ENCODE data around the gene TMIGD1. TPM values are rescaled to one million over a fixed set of nuclear protein-coding genes. Genes with fewer than 3 reads are reported as not detected.
A peak's percentile ranks its signal among the peaks of the same experiment; 100 is the strongest.
"Not testable (repeated sequence)": the region's sequence is repeated elsewhere in the genome, so short reads cannot be mapped to it uniquely, and the experiment has no call there.

The TMIGD1 gene
- polyA plus RNA-seq, 1 donor, result 43.9 TPM

DNA sequence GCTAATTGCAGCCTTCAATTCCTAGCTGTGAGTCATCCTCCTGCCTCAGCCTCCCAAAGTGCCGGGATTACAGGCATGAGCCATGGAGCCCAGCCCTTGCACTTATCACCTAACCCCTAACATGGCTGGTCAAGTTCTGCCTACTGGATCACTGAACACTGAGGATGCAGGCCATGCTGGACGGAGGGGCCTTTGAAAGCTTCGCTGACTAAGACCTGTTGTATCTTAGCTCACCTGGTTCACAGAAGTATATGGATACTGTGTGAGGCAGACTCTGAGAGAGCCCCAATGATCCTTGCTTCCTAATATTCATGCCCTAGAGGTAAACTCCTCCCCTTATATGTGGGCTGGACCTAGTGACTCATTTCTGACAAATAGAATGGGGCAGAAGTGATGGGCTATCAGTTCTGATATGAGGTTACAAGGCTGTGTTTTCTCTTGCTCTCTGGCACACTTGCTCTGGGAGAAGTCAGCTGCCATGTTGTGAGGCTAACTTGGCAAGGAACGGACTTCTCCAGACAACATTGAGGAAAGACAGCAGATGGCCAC is 11.7 kb upstream of the TMIGD1 start:
- H3K27ac ChIP-seq (ENCODE audit: low read length), result peak overlapping the region; percentile 95
- no peaks in the 10 kb centered on the region for H3K36me3 ChIP-seq (ENCODE audit: control insufficient read depth, insufficient read depth, low read length)
- no peaks in the 10 kb centered on the region for H3K27me3 ChIP-seq (ENCODE audit: control insufficient read depth, insufficient read depth, low read length)
- WGBS (ENCODE audit: insufficient coverage, low lambda C conversion rate), result no CpG with 5 or more reads among the region's 4 CpGs
- H3K4me3 ChIP-seq (ENCODE audit: low read length), result no peak overlapping the region
- H3K4me1 ChIP-seq (ENCODE audit: control insufficient read depth, insufficient read depth, low read length), result peaks cover 40% of the 10 kb centered on the region
- no peaks in the 10 kb centered on the region for H3K9me3 ChIP-seq (ENCODE audit: control insufficient read depth, low read depth, low read length)
- peak in 1 of 2 donors; percentile 24 for DNase-seq

- Histone ChIP-seq H3K36me3 (ENCODE audit: control insufficient read depth, insufficient read depth, low read length) (no peaks in the 10 kb centered on the region), H3K9me3 (ENCODE audit: control insufficient read depth, low read depth, low read length) (no peaks in the 10 kb centered on the region), H3K4me3 (ENCODE audit: low read length) (no peak overlapping the region), H3K27me3 (ENCODE audit: control insufficient read depth, insufficient read depth, low read length) (no peaks in the 10 kb centered on the region), H3K27ac (ENCODE audit: low read length) (peak overlapping the region; percentile 95), H3K4me1 (ENCODE audit: control insufficient read depth, insufficient read depth, low read length) (peaks cover 43% of the 10 kb centered on the region)
- no CpG with 5 or more reads among the region's 2 CpGs for WGBS (ENCODE audit: insufficient coverage, low lambda C conversion rate)
- no peak for DNase-seq
Measured at GRCh38 chr17:30345089-30345433, 11.2 kb upstream of the TMIGD1 start.

DNA sequence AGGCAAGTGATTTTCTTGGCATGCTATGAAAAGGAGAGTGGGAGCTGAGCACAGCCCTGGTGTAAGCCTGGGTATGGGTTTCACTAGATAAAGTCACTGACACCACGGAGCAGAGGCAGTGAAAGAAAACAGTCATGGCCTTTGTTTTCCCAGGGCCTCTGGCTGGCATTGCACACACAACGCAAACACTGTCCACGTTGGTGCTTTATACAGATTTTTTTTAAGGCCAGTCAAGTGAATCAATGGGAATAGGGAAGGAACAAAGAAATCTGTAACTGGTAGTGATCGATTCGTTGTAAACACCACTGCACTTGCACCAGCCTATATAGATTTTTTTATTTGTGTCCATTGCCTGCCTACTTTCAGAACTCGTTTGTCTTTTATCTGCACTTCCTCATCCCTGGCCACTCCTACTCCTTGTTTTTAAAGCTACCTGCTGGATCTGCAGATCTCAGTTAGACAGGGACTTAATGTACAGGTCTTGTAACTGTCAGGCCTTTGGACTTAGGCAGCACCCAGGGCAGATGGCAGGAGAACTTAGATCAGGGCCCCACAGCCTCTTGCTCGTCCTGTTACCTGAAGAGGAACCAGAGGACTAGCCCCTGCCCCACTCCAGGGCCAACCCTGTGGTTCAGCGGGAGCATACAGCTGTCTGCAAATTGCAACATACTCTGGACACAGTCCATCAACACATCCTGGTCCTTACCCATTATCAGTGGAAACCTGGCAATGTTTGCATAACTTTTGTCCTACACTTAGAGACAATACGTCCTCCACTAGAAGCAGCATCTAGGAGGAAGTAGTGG is 10.6 kb upstream of the TMIGD1 start:
- no peaks in the 10 kb centered on the region for H3K9me3 ChIP-seq (ENCODE audit: control insufficient read depth, low read depth, low read length)
- H3K4me1 ChIP-seq (ENCODE audit: control insufficient read depth, insufficient read depth, low read length), result peaks cover 45% of the 10 kb centered on the region
- H3K36me3 ChIP-seq (ENCODE audit: control insufficient read depth, insufficient read depth, low read length), result no peaks in the 10 kb centered on the region
- 15% methylated on average over 4 of the region's 9 CpGs for WGBS (ENCODE audit: insufficient coverage, low lambda C conversion rate)
- peak overlapping the region; percentile 6 for H3K4me3 ChIP-seq (ENCODE audit: low read length)
- no peaks in the 10 kb centered on the region for H3K27me3 ChIP-seq (ENCODE audit: control insufficient read depth, insufficient read depth, low read length)
- peak overlapping the region; percentile 95 for H3K27ac ChIP-seq (ENCODE audit: low read length)
- peak; percentile 96 to 99 for DNase-seq

- Histone ChIP-seq H3K9me3 (ENCODE audit: control insufficient read depth, low read depth, low read length) (no peaks in the 10 kb centered on the region), H3K27ac (ENCODE audit: low read length) (peak overlapping the region; percentile 95), H3K4me1 (ENCODE audit: control insufficient read depth, insufficient read depth, low read length) (peaks cover 45% of the 10 kb centered on the region), H3K36me3 (ENCODE audit: control insufficient read depth, insufficient read depth, low read length) (no peaks in the 10 kb centered on the region), H3K27me3 (ENCODE audit: control insufficient read depth, insufficient read depth, low read length) (no peaks in the 10 kb centered on the region), H3K4me3 (ENCODE audit: low read length) (peak overlapping the region; percentile 6)
- no peak for DNase-seq
- no CpG with 5 or more reads among the region's 4 CpGs for WGBS (ENCODE audit: insufficient coverage, low lambda C conversion rate)
Measured at GRCh38 chr17:30343796-30344195, 9.9 kb upstream of the TMIGD1 start.

GRCh38 chr17:30343244-30343643 is 9.4 kb upstream of the TMIGD1 start:
- H3K4me3 ChIP-seq (ENCODE audit: low read length); H3K36me3 ChIP-seq (ENCODE audit: control insufficient read depth, insufficient read depth, low read length); H3K27me3 ChIP-seq (ENCODE audit: control insufficient read depth, insufficient read depth, low read length); H3K9me3 ChIP-seq (ENCODE audit: control insufficient read depth, low read depth, low read length); DNase-seq: not testable (repeated sequence)
- Histone ChIP-seq H3K27ac (ENCODE audit: low read length) (peak overlapping the region; percentile 95), H3K4me1 (ENCODE audit: control insufficient read depth, insufficient read depth, low read length) (peaks cover 45% of the 10 kb centered on the region)
- no CpG with 5 or more reads among the region's 3 CpGs for whole genome bisulfite sequencing (ENCODE audit: insufficient coverage, low lambda C conversion rate)

GRCh38 chr17:30341703-30342249 is 7.9 kb upstream of the TMIGD1 start:
- no CpG with 5 or more reads among the region's 5 CpGs for WGBS (ENCODE audit: insufficient coverage, low lambda C conversion rate)
- Histone ChIP-seq H3K27me3 (ENCODE audit: control insufficient read depth, insufficient read depth, low read length) (no peaks in the 10 kb centered on the region), H3K4me1 (ENCODE audit: control insufficient read depth, insufficient read depth, low read length) (peaks cover 49% of the 10 kb centered on the region), H3K4me3 (ENCODE audit: low read length) (no peak overlapping the region), H3K36me3 (ENCODE audit: control insufficient read depth, insufficient read depth, low read length) (no peaks in the 10 kb centered on the region), H3K9me3 (ENCODE audit: control insufficient read depth, low read depth, low read length) (no peaks in the 10 kb centered on the region), H3K27ac (ENCODE audit: low read length) (no peak overlapping the region)
- DNase-seq, result no peak

GRCh38 chr17:30340801-30341356 is 7.0 kb upstream of the TMIGD1 start:
- Histone ChIP-seq H3K4me3 (ENCODE audit: low read length) (no peak overlapping the region), H3K9me3 (ENCODE audit: control insufficient read depth, low read depth, low read length) (no peaks in the 10 kb centered on the region), H3K4me1 (ENCODE audit: control insufficient read depth, insufficient read depth, low read length) (peaks cover 44% of the 10 kb centered on the region), H3K27ac (ENCODE audit: low read length) (no peak overlapping the region), H3K27me3 (ENCODE audit: control insufficient read depth, insufficient read depth, low read length) (no peaks in the 10 kb centered on the region), H3K36me3 (ENCODE audit: control insufficient read depth, insufficient read depth, low read length) (no peaks in the 10 kb centered on the region)
- WGBS (ENCODE audit: insufficient coverage, low lambda C conversion rate), result 85% methylated on average over 4 of the region's 6 CpGs
- DNase-seq, result no peak

GRCh38 chr17:30339086-30339485 is 5.2 kb upstream of the TMIGD1 start:
- DNase-seq, result no peak
- Histone ChIP-seq H3K9me3 (ENCODE audit: control insufficient read depth, low read depth, low read length) (no peaks in the 10 kb centered on the region), H3K4me1 (ENCODE audit: control insufficient read depth, insufficient read depth, low read length) (peaks cover 44% of the 10 kb centered on the region), H3K27ac (ENCODE audit: low read length) (no peak overlapping the region), H3K4me3 (ENCODE audit: low read length) (no peak overlapping the region), H3K27me3 (ENCODE audit: control insufficient read depth, insufficient read depth, low read length) (no peaks in the 10 kb centered on the region), H3K36me3 (ENCODE audit: control insufficient read depth, insufficient read depth, low read length) (no peaks in the 10 kb centered on the region)
- no CpG with 5 or more reads among the region's 2 CpGs for WGBS (ENCODE audit: insufficient coverage, low lambda C conversion rate)

DNA sequence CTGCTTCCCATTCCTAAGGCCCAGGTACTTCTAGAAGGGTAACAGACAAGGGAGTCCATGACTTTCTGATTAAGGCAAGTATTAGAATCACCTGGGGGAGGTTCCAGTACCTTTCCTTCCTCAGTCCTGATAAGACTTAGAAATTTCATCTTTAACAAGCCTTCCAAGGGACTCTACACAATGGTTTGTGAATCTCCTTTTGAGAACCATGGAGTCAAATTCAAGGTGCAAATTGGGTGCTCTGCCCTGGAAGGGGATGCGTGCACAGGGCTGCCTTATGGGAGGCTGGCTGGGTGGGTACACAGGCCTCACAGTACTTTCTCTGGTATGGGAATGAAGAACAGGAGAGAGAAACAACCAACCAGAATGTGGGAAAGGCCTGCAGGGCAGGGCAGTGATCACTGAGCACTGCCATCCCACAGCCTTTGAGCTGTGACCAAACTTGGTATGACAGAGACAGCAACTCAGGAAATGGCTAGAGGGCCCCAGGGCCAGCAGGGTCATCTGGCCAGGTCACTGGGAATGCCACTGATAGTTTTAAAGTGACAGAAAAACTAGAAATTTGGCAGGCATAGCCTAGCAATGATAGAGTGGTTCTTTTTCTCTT is 3.6 kb upstream of the TMIGD1 start:
- Histone ChIP-seq H3K36me3 (ENCODE audit: control insufficient read depth, insufficient read depth, low read length) (no peaks in the 10 kb centered on the region), H3K27ac (ENCODE audit: low read length) (peak overlapping the region; percentile 90), H3K27me3 (ENCODE audit: control insufficient read depth, insufficient read depth, low read length) (no peaks in the 10 kb centered on the region), H3K4me3 (ENCODE audit: low read length) (no peak overlapping the region), H3K4me1 (ENCODE audit: control insufficient read depth, insufficient read depth, low read length) (peaks cover 39% of the 10 kb centered on the region), H3K9me3 (ENCODE audit: control insufficient read depth, low read depth, low read length) (no peaks in the 10 kb centered on the region)
- no CpG with 5 or more reads among the region's 1 CpG for WGBS (ENCODE audit: insufficient coverage, low lambda C conversion rate)
- peak in 1 of 2 donors; percentile 44 for DNase-seq

DNA sequence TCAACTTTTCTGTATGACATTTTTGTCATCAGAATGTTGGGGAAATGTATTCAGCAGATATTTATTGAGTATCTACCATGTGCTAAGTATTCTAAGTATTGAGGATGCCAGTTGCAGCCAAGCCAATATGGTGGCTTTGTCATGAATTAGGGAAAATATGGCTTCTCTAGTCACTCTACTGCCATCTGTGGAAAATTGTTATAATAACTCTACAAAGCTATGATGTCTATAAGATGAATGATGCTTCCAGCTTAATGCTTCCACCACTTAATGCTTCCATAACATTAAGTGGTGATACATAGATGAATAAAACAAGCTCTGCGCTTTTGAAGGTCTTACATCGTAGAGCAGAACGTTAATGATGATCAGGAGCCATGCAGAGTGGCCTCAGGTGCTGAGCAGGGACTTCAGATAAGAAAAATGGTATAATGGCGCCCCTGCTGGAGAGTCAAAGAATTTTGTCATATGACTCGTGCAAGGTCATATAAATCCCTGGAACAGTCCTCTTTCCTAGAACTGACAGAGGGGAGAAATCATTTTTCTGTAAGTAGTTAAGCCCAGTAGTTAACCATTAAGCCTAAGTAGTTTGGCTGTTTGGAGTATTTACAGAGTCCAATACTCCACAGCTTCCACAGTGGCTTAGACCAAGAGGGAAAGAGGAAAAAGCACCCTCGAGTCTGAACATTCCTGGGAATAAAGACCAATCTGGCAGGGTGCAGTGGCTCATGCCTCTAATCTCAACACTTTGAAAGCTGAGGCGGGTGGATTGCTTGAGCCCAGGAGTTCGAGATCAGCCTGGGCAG is 2.7 kb upstream of the TMIGD1 start:
- peak; percentile 81 to 94 for DNase-seq
- H3K4me3 ChIP-seq (ENCODE audit: low read length), result no peak overlapping the region
- H3K27ac ChIP-seq (ENCODE audit: low read length), result peak overlapping the region; percentile 90
- WGBS (ENCODE audit: insufficient coverage, low lambda C conversion rate), result no CpG with 5 or more reads among the region's 8 CpGs
- peaks cover 44% of the 10 kb centered on the region for H3K4me1 ChIP-seq (ENCODE audit: control insufficient read depth, insufficient read depth, low read length)
- no peaks in the 10 kb centered on the region for H3K27me3 ChIP-seq (ENCODE audit: control insufficient read depth, insufficient read depth, low read length)
- no peaks in the 10 kb centered on the region for H3K36me3 ChIP-seq (ENCODE audit: control insufficient read depth, insufficient read depth, low read length)
- H3K9me3 ChIP-seq (ENCODE audit: control insufficient read depth, low read depth, low read length), result no peaks in the 10 kb centered on the region

All from large intestine (tissue), 3 donors.